ENCODE results near the gene EEF1AKMT3.

The EEF1AKMT3 gene

DNA sequence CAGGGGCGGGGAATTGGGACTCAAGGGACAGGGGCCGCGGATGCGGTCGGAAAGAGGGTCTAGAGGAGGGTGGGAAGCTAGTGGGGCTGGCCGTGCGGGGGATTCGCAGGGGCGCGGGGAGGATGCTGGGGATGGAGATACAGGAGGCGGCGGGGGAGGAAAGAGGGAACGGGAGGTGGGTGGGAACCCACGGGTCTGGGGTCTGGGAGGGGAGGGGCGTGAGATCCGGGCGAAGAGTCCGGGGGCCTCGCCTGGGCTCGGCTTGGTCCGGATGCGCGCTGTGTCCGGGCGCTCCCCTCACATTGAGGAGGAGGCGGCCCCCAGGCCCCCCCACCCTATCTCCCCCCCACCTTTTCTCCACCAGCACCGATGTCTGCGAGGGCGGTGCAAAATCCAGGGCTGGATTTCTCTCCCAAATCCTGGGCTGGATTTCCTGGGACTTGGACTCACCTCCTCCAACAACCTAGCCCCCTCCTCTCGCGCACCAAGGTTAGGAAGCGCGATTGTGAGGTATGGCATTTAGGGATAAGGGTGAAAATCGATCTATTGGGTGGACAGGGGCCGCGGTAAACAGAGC, 33.7 kb upstream of the EEF1AKMT3 start, which contains the start of gene AGAP2:
TSS of gene AGAP2 (minus strand) at position 82 of the 577 bp plus-strand sequence. CDS start 496 bp downstream, outside the sequence.
- Histone ChIP-seq H3K27me3 (no peaks in the 10 kb centered on the region), H3K36me3 (peaks cover 10 to 46% (median 31%) of the 10 kb centered on the region in 11 experiments), H3K4me1 (peaks cover 38 to 50% (median 42%) of the 10 kb centered on the region in 10 experiments), H3K27ac (peak within 1 kb of the TSS in 8 of 11 experiments; percentile 69 to 89 (median 86); a peak in 14 of 22 replicates), H3K9ac (peak within 1 kb of the TSS in 8 of 11 experiments; percentile 61 to 80 (median 75); a peak in 13 of 22 replicates), H3K9me3 (replicated peaks in 1 of 11) (no peaks in the 10 kb centered on the region), H3K4me3 (peak within 1 kb of the TSS in 4 of 10 experiments; percentile 67 to 77 (median 70); a peak in 4 of 20 replicates), H4K20me1 (peaks cover 0 to 61% (median 19%) of the 10 kb centered on the region in 11 experiments; a peak in 13 of 22 replicates), H3K4me2 (peak within 1 kb of the TSS; percentile 82 to 97 (median 94); a peak in 20 of 22 replicates)
- TF ChIP-seq Cebpa-rat (IDR thresholded peaks at IDR 0.05) = no peak

- H3K4me1 ChIP-seq = peaks cover 44 to 56% (median 48%) of the 10 kb centered on the region in 10 experiments
- H4K20me1 ChIP-seq = peaks cover 0 to 55% (median 19%) of the 10 kb centered on the region in 11 experiments; a peak in 13 of 22 replicates
- no peak for TF ChIP-seq Cebpa-rat (IDR thresholded peaks at IDR 0.05)
- H3K27ac ChIP-seq = peak overlapping the region in 8 of 11 experiments; percentile 69 to 89 (median 86); a peak in 14 of 22 replicates
- H3K27me3 ChIP-seq = no peaks in the 10 kb centered on the region
- peaks cover 4 to 39% (median 25%) of the 10 kb centered on the region in 11 experiments; a peak in 21 of 22 replicates for H3K36me3 ChIP-seq
- peak overlapping the region; percentile 82 to 97 (median 94); a peak in 20 of 22 replicates for H3K4me2 ChIP-seq
- peak overlapping the region in 8 of 11 experiments; percentile 61 to 80 (median 75); a peak in 13 of 22 replicates for H3K9ac ChIP-seq
- H3K4me3 ChIP-seq = peak overlapping the region in 4 of 10 experiments; percentile 67 to 77 (median 70); a peak in 5 of 20 replicates
- no peaks in the 10 kb centered on the region for H3K9me3 ChIP-seq (replicated peaks in 1 of 11)
Observed at GRCh38 chr12:57739387-57739786, 33.0 kb upstream of the EEF1AKMT3 start.

GRCh38 chr12:57739914-57740538, 32.4 kb upstream of the EEF1AKMT3 start:
- Histone ChIP-seq H3K36me3 (peaks cover 0 to 33% (median 18%) of the 10 kb centered on the region in 11 experiments; a peak in 15 of 22 replicates), H3K9me3 (replicated peaks in 1 of 11) (no peaks in the 10 kb centered on the region), H3K27me3 (no peaks in the 10 kb centered on the region), H3K4me3 (peak overlapping the region in 8 of 10 experiments; percentile 53 to 77 (median 66); a peak in 16 of 20 replicates), H3K27ac (peak overlapping the region in 10 of 11 experiments; percentile 20 to 89 (median 79); a peak in 18 of 22 replicates), H3K4me2 (peak overlapping the region; percentile 82 to 97 (median 94); a peak in 21 of 22 replicates), H4K20me1 (peaks cover 0 to 51% (median 19%) of the 10 kb centered on the region in 11 experiments; a peak in 13 of 22 replicates), H3K9ac (peak overlapping the region; percentile 45 to 80 (median 71); a peak in 19 of 22 replicates), H3K4me1 (peaks cover 44 to 58% (median 49%) of the 10 kb centered on the region in 10 experiments)
- no peak for TF ChIP-seq Cebpa-rat (IDR thresholded peaks at IDR 0.05)

GRCh38 chr12:57740656-57741412, 31.6 kb upstream of the EEF1AKMT3 start:
- H3K4me1 ChIP-seq = peaks cover 50 to 62% (median 57%) of the 10 kb centered on the region in 10 experiments
- H3K9ac ChIP-seq = peak overlapping the region in 10 of 11 experiments; percentile 47 to 80 (median 75); a peak in 19 of 22 replicates
- TF ChIP-seq Cebpa-rat (IDR thresholded peaks at IDR 0.05) = 0 out of 22 replicates have a peak, but pooled peaks of 1 of the 11 experiments have one; percentile 11
- H3K4me2 ChIP-seq = peak overlapping the region; percentile 82 to 97 (median 94)
- H3K27ac ChIP-seq = peak overlapping the region in 10 of 11 experiments; percentile 20 to 89 (median 80); a peak in 18 of 22 replicates
- peaks cover 0 to 43% (median 11%) of the 10 kb centered on the region in 11 experiments; a peak in 14 of 22 replicates for H4K20me1 ChIP-seq
- H3K4me3 ChIP-seq = peak overlapping the region; percentile 46 to 77 (median 64); a peak in 19 of 20 replicates
- H3K36me3 ChIP-seq = peaks cover 0 to 27% (median 16%) of the 10 kb centered on the region in 11 experiments; a peak in 16 of 22 replicates
- H3K9me3 ChIP-seq (replicated peaks in 1 of 11) = no peaks in the 10 kb centered on the region
- no peaks in the 10 kb centered on the region for H3K27me3 ChIP-seq

GRCh38 chr12:57741413-57741789, 31.0 kb upstream of the EEF1AKMT3 start:
- H3K27me3 ChIP-seq = no peaks in the 10 kb centered on the region
- H3K9ac ChIP-seq = peak overlapping the region; percentile 53 to 80 (median 73); a peak in 21 of 22 replicates
- TF ChIP-seq Cebpa-rat (IDR thresholded peaks at IDR 0.05) = no peak
- peaks cover 0 to 30% (median 22%) of the 10 kb centered on the region in 11 experiments; a peak in 20 of 22 replicates for H3K36me3 ChIP-seq
- peak overlapping the region; percentile 82 to 97 (median 94) for H3K4me2 ChIP-seq
- peak overlapping the region in 10 of 11 experiments; percentile 34 to 89 (median 80); a peak in 18 of 22 replicates for H3K27ac ChIP-seq
- no peaks in the 10 kb centered on the region for H3K9me3 ChIP-seq (replicated peaks in 1 of 11)
- H3K4me1 ChIP-seq = peaks cover 56 to 66% (median 61%) of the 10 kb centered on the region in 10 experiments
- H3K4me3 ChIP-seq = peak overlapping the region; percentile 46 to 77 (median 64)
- peaks cover 0 to 37% (median 10%) of the 10 kb centered on the region in 11 experiments; a peak in 11 of 22 replicates for H4K20me1 ChIP-seq

- H4K20me1 ChIP-seq = peaks cover 0 to 30% (median 7%) of the 10 kb centered on the region in 11 experiments; a peak in 10 of 22 replicates
- H3K27ac ChIP-seq = peak overlapping the region in 10 of 11 experiments; percentile 34 to 89 (median 80); a peak in 19 of 22 replicates
- peak overlapping the region; percentile 53 to 80 (median 73); a peak in 21 of 22 replicates for H3K9ac ChIP-seq
- no peaks in the 10 kb centered on the region for H3K9me3 ChIP-seq (replicated peaks in 1 of 11)
- H3K4me2 ChIP-seq = peak overlapping the region; percentile 82 to 97 (median 94)
- H3K27me3 ChIP-seq = no peaks in the 10 kb centered on the region
- peak overlapping the region; percentile 46 to 77 (median 64) for H3K4me3 ChIP-seq
- no peak for TF ChIP-seq Cebpa-rat (IDR thresholded peaks at IDR 0.05)
- H3K4me1 ChIP-seq = peaks cover 56 to 68% (median 62%) of the 10 kb centered on the region in 10 experiments
- peaks cover 7 to 30% (median 23%) of the 10 kb centered on the region in 11 experiments for H3K36me3 ChIP-seq
Observed at GRCh38 chr12:57741844-57742738, 30.3 kb upstream of the EEF1AKMT3 start.

DNA sequence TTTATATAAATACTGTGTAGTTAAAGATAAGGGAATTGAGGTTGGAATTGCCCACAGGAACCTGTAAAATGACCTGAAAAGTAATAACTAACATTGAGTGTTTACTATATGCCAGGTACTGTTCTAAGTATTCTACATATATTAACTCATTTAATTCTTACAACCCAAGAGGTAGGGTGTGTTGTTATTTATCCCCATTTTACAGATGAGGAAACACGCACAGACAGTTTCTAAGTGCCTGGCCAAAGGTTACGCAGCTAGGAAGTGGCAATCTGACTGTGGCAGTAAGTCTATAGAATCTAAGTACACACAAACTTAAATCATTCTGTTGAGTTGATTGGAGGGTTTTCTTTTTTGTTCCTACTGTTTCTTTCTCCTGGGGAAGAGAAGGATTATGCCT, 28.6 kb upstream of the EEF1AKMT3 start:
- H4K20me1 ChIP-seq = peaks cover 0 to 33% (median 3%) of the 10 kb centered on the region in 11 experiments; a peak in 10 of 22 replicates
- H3K27ac ChIP-seq = peak overlapping the region in 10 of 11 experiments; percentile 79 to 96 (median 88); a peak in 15 of 22 replicates
- H3K36me3 ChIP-seq = peaks cover 23 to 37% (median 31%) of the 10 kb centered on the region in 11 experiments
- TF ChIP-seq Cebpa-rat (IDR thresholded peaks at IDR 0.05) = no peak
- H3K4me2 ChIP-seq = peak overlapping the region; percentile 64 to 94 (median 87)
- H3K4me1 ChIP-seq = peaks cover 56 to 68% (median 62%) of the 10 kb centered on the region in 10 experiments
- no peaks in the 10 kb centered on the region for H3K27me3 ChIP-seq
- no peaks in the 10 kb centered on the region for H3K9me3 ChIP-seq (replicated peaks in 1 of 11)
- H3K4me3 ChIP-seq = peak overlapping the region in 8 of 10 experiments; percentile 74 to 91 (median 80); a peak in 12 of 20 replicates
- H3K9ac ChIP-seq = peak overlapping the region in 7 of 11 experiments; percentile 84 to 93 (median 87); a peak in 13 of 22 replicates

All from BLaER1 treated with 17β-estradiol and CSF1 and Interleukin-3, amounts not matched to agents 10 nM and 100 nM (cell line).